Measurements from ENCODE around the gene MICAL3. TPM values are rescaled to one million over a fixed set of nuclear protein-coding genes. Genes with fewer than 3 reads are reported as not detected.
A peak's percentile ranks its signal among the peaks of the same experiment; 100 is the strongest.

The MICAL3 gene
- polyA plus RNA-seq, 1 of the 3 experiments (the other 2 are of a cell fraction), result 83.1 TPM

- TF ChIP-seq USF2 (IDR thresholded peaks at IDR 0.05; ENCODE audit: borderline replicate concordance, low read depth, low read length) (no peak), TAF1 (IDR thresholded peaks at IDR 0.05; ENCODE audit: borderline replicate concordance, low read depth, low read length) (no peak), FOSL2 (IDR thresholded peaks at IDR 0.05; ENCODE audit: borderline replicate concordance, low read depth) (no peak), SIN3A (IDR thresholded peaks at IDR 0.05; ENCODE audit: borderline replicate concordance, low read depth, low read length) (no peak)
Measured at GRCh38 chr22:17875631-17876030, 148.7 kb downstream of the MICAL3 start (continued).

GRCh38 chr22:17875156-17875555 is 149.2 kb downstream of the MICAL3 start:
- CTCF ChIA-PET, result interaction anchor here (0.6 to 2.3 kb wide), 5 partner anchors 17 to 204 kb away, joined by 3 to 11 read pairs (median 5); no protein-coding TSS in a partner anchor
- WGBS (ENCODE audit: low lambda C conversion rate), result 97% methylated on average over 15 of the region's 15 CpGs
- no peaks in the 10 kb centered on the region for H3K9me3 ChIP-seq

GRCh38 chr22:17874231-17874905 is 150.0 kb downstream of the MICAL3 start:
- Histone ChIP-seq H3K27ac (ENCODE audit: low read depth in 2 of 2, low read length in 1 of 2) (peak overlapping the region in 1 of 2 experiments; percentile 51; a peak in 1 of 4 replicates), H3K79me2 (ENCODE audit: insufficient read depth) (no peaks in the 10 kb centered on the region), H3F3A (replicated peaks; ENCODE audit: insufficient read depth) (no peaks in the 10 kb centered on the region), H3K9ac (no peak overlapping the region), H3K4me1 (ENCODE audit: control insufficient read depth in 1 of 2, insufficient read depth in 2 of 2, low read depth in 1 of 2, low read length in 1 of 2) (peaks cover 0 to 41% of the 10 kb centered on the region in 2 experiments; a peak in 2 of 4 replicates), H3K36me3 (replicated peaks in 1 of 2; ENCODE audit: control insufficient read depth in 1 of 2, insufficient read depth in 2 of 2, low read length in 1 of 2) (peaks cover 0 to 65% of the 10 kb centered on the region in 2 experiments), H3K9me3 (no peaks in the 10 kb centered on the region), H2AFZ (ENCODE audit: low read depth) (no peak overlapping the region), H3K9me2 (no peaks in the 10 kb centered on the region), H3K4me3 (ENCODE audit: low read depth in 2 of 2, low read length in 1 of 2) (no peak overlapping the region), H4K20me1 (ENCODE audit: insufficient read depth) (0 out of 2 replicates have a peak, but pooled peaks cover 5% of the 10 kb centered on the region), H3K27me3 (ENCODE audit: insufficient read depth) (no peaks in the 10 kb centered on the region), H3K4me2 (no peak overlapping the region)
- WGBS (ENCODE audit: low lambda C conversion rate), result 92% methylated on average over 15 of the region's 15 CpGs
- POLR2A ChIA-PET, result interaction anchor here (0.7 kb wide), 1 partner anchor 225 kb away, joined by 3 read pairs; no protein-coding TSS in a partner anchor
- TF ChIP-seq RAD21 (IDR thresholded peaks at IDR 0.05; ENCODE audit: low read length), result peak; percentile 14; the same call in 1 of the 2 replicates
- peak; percentile 14; the same call in 1 of the 2 replicates for TF ChIP-seq MXI1 (IDR thresholded peaks at IDR 0.05; ENCODE audit: low read depth, low read length)
- no peak for TF ChIP-seq POLR2AphosphoS5 (IDR thresholded peaks at IDR 0.05; ENCODE audit: low read depth, low read length)
- TF ChIP-seq SIN3A (IDR thresholded peaks at IDR 0.05; ENCODE audit: borderline replicate concordance, low read depth, low read length), result no peak
- peak; percentile 45 for TF ChIP-seq CHD2 (IDR thresholded peaks at IDR 0.05; ENCODE audit: low read length, partially characterized antibody)
- TF ChIP-seq RCOR1 (IDR thresholded peaks at IDR 0.05; ENCODE audit: low read length), result 0 out of 2 replicates have a peak, but pooled peaks have one; percentile 54
- TF ChIP-seq ELF1 (IDR thresholded peaks at IDR 0.05), result no peak
- peak; percentile 79 for DNase-seq
- CTCF ChIA-PET, result interaction anchor here (0.6 to 2.3 kb wide), 3 partner anchors 18 to 204 kb away, joined by 3 to 11 read pairs (median 5); no protein-coding TSS in a partner anchor

More at GRCh38 chr22:17875156-17875555, 149.2 kb downstream of the MICAL3 start:
- no peak overlapping the region for H3K9ac ChIP-seq
- H3K4me2 ChIP-seq, result no peak overlapping the region
- no peak overlapping the region for H3K4me3 ChIP-seq (ENCODE audit: low read depth in 2 of 2, low read length in 1 of 2)
- no peaks in the 10 kb centered on the region for H3F3A ChIP-seq (replicated peaks; ENCODE audit: insufficient read depth)
- H3K27ac ChIP-seq (ENCODE audit: low read depth in 2 of 2, low read length in 1 of 2), result no peak overlapping the region
- no peaks in the 10 kb centered on the region for H3K27me3 ChIP-seq (ENCODE audit: insufficient read depth)
- H4K20me1 ChIP-seq (ENCODE audit: insufficient read depth), result 0 out of 2 replicates have a peak, but pooled peaks cover 5% of the 10 kb centered on the region
- no peak for DNase-seq
- peaks cover 0 to 38% of the 10 kb centered on the region in 2 experiments; a peak in 2 of 4 replicates for H3K4me1 ChIP-seq (ENCODE audit: control insufficient read depth in 1 of 2, insufficient read depth in 2 of 2, low read depth in 1 of 2, low read length in 1 of 2)
- no peak for TF ChIP-seq MAX (IDR thresholded peaks at IDR 0.05; ENCODE audit: low read depth)
- TF ChIP-seq GABPA (IDR thresholded peaks at IDR 0.05; ENCODE audit: low read depth), result no peak
- TF ChIP-seq SIN3A (IDR thresholded peaks at IDR 0.05; ENCODE audit: borderline replicate concordance, low read depth, low read length), result no peak
- TF ChIP-seq ELF1 (IDR thresholded peaks at IDR 0.05), result no peak
- TF ChIP-seq NRF1 (IDR thresholded peaks at IDR 0.05; ENCODE audit: low read depth, low read length), result no peak
- no peak for TF ChIP-seq MEF2A (IDR thresholded peaks at IDR 0.05; ENCODE audit: borderline replicate concordance, low read depth)
- TF ChIP-seq RXRA (IDR thresholded peaks at IDR 0.05; ENCODE audit: borderline replicate concordance, low read depth), result no peak
- no peak for TF ChIP-seq RCOR1 (IDR thresholded peaks at IDR 0.05; ENCODE audit: low read length)
- no peaks in the 10 kb centered on the region for H3K79me2 ChIP-seq (ENCODE audit: insufficient read depth)
- no peaks in the 10 kb centered on the region for H3K9me2 ChIP-seq
- POLR2A ChIA-PET, result no interaction called here
- H2AFZ ChIP-seq (ENCODE audit: low read depth), result no peak overlapping the region
- peaks cover 0 to 66% of the 10 kb centered on the region in 2 experiments for H3K36me3 ChIP-seq (replicated peaks in 1 of 2; ENCODE audit: control insufficient read depth in 1 of 2, insufficient read depth in 2 of 2, low read length in 1 of 2)
